GM12872 (cell line): ENCODE results near the gene RPSA.

Experiments
- TF ChIP-seq, protein P1 (sequence below): IDR thresholded peaks from 3 replicates; pipeline ENCODE4 v1.5.1; 2011; ENCODE audit warnings: low read depth, mild to moderate bottlenecking, low read length, moderate library complexity; ENCODE audit not compliant: insufficient read depth

Gene RPSA

DNA sequence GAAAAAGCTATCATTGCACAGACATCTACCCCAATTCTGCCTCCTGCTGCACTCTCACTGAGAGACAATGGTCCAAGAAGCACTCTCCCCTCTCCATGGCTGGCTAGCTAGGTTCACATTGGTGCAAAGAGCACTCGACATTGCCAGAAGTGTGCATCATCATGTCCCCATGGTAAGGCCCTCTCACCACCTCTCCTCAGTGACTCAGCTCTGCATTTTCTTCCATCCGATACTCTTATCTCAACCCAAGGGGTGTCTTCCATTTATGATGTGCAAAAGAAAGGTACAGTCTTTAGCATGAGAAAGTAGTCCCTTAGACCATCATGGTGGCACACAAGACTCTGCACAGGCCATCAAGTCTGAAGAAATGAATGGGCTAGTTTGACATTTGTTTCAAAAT is 14.0 kb downstream of the RPSA start:
- TF ChIP-seq, protein P1, sequence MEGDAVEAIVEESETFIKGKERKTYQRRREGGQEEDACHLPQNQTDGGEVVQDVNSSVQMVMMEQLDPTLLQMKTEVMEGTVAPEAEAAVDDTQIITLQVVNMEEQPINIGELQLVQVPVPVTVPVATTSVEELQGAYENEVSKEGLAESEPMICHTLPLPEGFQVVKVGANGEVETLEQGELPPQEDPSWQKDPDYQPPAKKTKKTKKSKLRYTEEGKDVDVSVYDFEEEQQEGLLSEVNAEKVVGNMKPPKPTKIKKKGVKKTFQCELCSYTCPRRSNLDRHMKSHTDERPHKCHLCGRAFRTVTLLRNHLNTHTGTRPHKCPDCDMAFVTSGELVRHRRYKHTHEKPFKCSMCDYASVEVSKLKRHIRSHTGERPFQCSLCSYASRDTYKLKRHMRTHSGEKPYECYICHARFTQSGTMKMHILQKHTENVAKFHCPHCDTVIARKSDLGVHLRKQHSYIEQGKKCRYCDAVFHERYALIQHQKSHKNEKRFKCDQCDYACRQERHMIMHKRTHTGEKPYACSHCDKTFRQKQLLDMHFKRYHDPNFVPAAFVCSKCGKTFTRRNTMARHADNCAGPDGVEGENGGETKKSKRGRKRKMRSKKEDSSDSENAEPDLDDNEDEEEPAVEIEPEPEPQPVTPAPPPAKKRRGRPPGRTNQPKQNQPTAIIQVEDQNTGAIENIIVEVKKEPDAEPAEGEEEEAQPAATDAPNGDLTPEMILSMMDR, result no peak

DNA sequence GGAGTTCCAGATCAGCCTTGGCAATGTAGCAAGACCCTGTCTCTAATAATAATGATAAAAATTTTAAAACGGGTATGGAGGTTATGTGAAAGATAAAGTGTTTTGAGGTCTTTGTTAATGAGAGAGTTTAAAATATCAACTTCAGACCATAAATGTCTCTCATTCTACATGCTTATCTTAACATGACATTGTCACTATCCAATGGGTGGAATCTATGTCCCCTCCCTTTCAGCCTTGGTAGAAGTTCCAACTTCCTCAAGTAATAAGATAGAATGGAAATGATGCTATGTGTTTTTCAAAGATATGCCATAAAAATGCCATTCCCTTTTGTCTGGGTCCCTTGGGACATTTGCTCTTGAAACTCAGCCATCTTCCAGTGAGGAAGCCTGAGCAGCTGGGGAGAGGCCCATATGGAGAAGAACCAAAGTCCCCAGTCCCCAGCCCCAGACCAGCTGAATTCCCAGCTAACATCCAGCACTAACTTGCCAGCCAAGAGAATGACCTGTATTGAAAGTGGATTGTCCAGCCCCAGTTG is 17.0 kb downstream of the RPSA start:
- TF ChIP-seq, protein P1, result no peak

DNA sequence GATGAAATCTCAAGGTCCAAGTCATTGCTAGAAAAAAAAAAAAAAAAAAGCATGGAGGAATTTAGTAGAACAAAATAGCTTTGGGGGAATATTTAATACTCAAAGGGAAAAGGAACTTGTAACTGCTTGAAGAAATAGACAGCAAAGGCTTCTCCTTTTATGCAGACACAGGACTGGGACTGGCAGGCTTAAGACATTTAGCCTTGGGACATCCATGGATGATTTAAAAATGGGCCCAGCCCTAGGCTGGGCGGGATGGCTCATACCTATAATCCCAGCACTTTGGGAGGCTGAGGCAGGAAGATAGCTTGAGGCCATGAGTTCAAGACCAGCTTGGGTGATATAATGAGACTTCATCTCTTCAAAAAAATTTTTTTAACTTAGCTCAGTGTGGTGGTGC is 19.8 kb downstream of the RPSA start:
- TF ChIP-seq, protein P1, result no peak

DNA sequence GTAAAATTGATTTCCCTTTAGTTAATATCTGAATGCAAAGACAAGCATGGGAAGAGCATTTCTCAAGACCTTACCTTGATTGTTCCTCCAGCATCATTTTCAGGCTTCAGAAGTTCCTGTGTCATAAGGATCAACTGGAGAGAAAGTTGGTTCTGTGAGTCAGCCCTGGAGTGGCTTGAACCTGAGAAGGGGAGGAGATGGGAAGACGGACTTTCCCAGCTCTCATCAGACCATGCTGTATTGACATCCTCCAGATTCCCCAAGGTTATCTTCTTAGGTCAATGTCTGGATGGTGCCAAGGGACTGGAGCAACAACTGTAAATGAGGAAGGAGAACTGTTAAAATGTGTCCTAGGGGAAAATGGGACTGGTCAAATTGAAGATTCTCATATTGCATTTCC is 21.0 kb downstream of the RPSA start:
- TF ChIP-seq, protein P1, result no peak

DNA sequence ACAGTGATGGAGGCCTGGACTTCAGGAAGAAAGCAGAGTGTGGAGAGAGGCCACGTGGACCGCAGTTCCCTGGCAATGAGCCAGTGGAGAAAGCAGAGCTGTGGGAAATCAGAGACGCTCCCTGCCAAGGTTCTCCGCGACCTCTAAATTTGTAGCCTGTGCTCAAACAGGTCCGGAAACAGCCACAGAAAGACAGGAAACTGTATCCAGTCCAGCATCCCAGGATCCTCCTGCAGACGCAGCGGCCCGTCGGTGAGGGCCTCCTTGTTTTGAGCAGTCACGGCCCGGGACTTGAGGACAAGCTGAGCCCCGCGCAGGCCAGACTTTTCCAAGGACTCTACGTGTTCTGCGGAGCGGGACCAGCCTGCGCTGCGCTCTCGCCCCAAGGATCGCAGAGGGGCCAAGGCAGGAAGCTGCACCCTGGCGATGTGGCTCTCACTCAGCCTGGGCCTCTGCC is 22.3 kb downstream of the RPSA start:
- TF ChIP-seq, protein P1, result no peak

DNA sequence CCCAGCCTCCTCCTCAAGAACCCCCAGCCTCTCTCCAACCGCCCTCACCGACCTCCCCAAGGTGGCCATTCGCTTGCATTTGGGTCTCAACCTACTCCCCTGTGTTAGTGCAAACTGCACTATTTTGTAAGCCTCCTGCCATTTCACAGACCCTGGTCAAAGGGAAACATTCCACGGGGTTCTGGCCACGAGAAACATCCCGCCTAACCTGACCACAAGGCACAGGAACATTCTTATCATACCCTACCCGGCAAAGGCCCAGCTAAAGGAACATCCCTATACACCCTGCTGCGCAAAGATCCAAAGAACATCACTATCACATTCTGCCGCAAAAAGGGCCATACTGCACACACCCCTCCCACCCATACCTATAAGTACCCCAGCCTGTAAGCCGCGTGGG is 22.9 kb downstream of the RPSA start:
- TF ChIP-seq, protein P1, result no peak

DNA sequence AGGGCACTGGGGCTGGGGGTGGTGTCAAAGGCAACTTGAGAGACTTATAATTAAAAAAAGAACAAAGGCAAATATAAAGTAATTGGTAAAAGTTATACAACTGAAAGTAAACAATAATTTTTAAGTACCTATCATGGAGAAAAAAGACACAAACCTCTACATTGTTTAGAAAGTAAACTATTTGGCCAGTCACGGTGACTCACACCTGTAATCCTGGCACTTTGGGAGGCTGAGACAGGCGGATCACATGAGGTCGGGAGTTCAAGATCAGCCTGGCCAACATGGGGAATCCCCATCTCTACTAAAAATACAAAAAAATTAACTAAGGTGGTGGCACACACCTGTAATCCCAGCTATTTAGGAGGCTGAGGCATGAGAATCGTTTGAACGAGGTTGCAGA is 25.8 kb downstream of the RPSA start:
- TF ChIP-seq, protein P1, result no peak

DNA sequence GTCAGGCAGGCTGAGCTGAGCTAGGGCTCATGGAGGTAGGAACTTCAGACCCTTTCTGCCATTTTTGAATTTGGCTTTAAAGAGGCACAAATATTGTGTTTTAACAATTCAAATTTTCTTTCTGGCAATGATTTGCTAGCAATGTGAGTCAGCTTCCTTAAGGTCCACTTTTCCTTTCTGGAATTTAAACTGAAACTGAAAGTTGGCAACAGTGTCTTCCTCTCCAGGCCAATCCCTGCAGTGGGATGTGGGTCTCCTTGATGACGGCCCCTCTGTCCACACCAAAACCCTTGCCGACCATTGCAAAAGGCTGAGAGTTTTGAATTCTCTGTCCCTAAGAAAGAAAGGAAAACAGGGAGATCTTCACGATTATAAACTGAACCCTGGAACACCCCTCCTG is 27.1 kb downstream of the RPSA start:
- TF ChIP-seq, protein P1, result no peak
